ENCODE results near the gene FGGY. TPM values are rescaled to one million over a fixed set of nuclear protein-coding genes. Genes with fewer than 3 reads are reported as not detected.

The FGGY gene
- total RNA-seq, 1 donor from 2014 or later, result 52.2 TPM

GRCh38 chr1:59265622-59266021 is 31.3 kb upstream of the FGGY start:
- no peak overlapping the region for H3K27ac ChIP-seq (ENCODE audit: low read depth, low read length)
- peaks cover 4 to 15% (median 6%) of the 10 kb centered on the region in 3 donors for H3K4me1 ChIP-seq (ENCODE audit: control insufficient read depth in 3 of 3, insufficient read depth in 3 of 3, low read length in 3 of 3)
- H3K36me3 ChIP-seq (ENCODE audit: control insufficient read depth in 3 of 3, insufficient read depth in 3 of 3, low read length in 3 of 3), result no peaks in the 10 kb centered on the region
- no peak overlapping the region for H3K9ac ChIP-seq (ENCODE audit: low read depth in 1 of 3, low read length in 3 of 3)
- no peaks in the 10 kb centered on the region for H3K27me3 ChIP-seq (ENCODE audit: control insufficient read depth in 3 of 3, insufficient read depth in 3 of 3, low read length in 3 of 3)
- H3K4me3 ChIP-seq (ENCODE audit: low read length in 3 of 3), result no peak overlapping the region
- H3K9me3 ChIP-seq (ENCODE audit: control insufficient read depth in 3 of 3, low read length in 3 of 3), result no peaks in the 10 kb centered on the region

GRCh38 chr1:59266180-59266926 is 30.5 kb upstream of the FGGY start:
- no peaks in the 10 kb centered on the region for H3K9me3 ChIP-seq (ENCODE audit: control insufficient read depth in 3 of 3, low read length in 3 of 3)
- H3K27ac ChIP-seq (ENCODE audit: low read depth, low read length), result peak overlapping the region; percentile 29
- H3K4me1 ChIP-seq (ENCODE audit: control insufficient read depth in 3 of 3, insufficient read depth in 3 of 3, low read length in 3 of 3), result peaks cover 0 to 12% (median 6%) of the 10 kb centered on the region in 3 donors
- H3K4me3 ChIP-seq (ENCODE audit: low read length in 3 of 3), result no peak overlapping the region
- no peak overlapping the region for H3K9ac ChIP-seq (ENCODE audit: low read depth in 1 of 3, low read length in 3 of 3)
- H3K36me3 ChIP-seq (ENCODE audit: control insufficient read depth in 3 of 3, insufficient read depth in 3 of 3, low read length in 3 of 3), result no peaks in the 10 kb centered on the region
- H3K27me3 ChIP-seq (ENCODE audit: control insufficient read depth in 3 of 3, insufficient read depth in 3 of 3, low read length in 3 of 3), result no peaks in the 10 kb centered on the region

- Histone ChIP-seq H3K4me3 (ENCODE audit: low read length in 3 of 3) (no peak overlapping the region), H3K36me3 (ENCODE audit: control insufficient read depth in 3 of 3, insufficient read depth in 3 of 3, low read length in 3 of 3) (no peaks in the 10 kb centered on the region), H3K4me1 (ENCODE audit: control insufficient read depth in 3 of 3, insufficient read depth in 3 of 3, low read length in 3 of 3) (peaks cover 0 to 12% (median 6%) of the 10 kb centered on the region in 3 donors), H3K27me3 (ENCODE audit: control insufficient read depth in 3 of 3, insufficient read depth in 3 of 3, low read length in 3 of 3) (no peaks in the 10 kb centered on the region), H3K9ac (ENCODE audit: low read depth in 1 of 3, low read length in 3 of 3) (no peak overlapping the region), H3K27ac (ENCODE audit: low read depth, low read length) (peak overlapping the region; percentile 29), H3K9me3 (ENCODE audit: control insufficient read depth in 3 of 3, low read length in 3 of 3) (no peaks in the 10 kb centered on the region)
Observed at GRCh38 chr1:59266927-59267293, 30.0 kb upstream of the FGGY start.

- H3K4me1 ChIP-seq (ENCODE audit: control insufficient read depth in 3 of 3, insufficient read depth in 3 of 3, low read length in 3 of 3), result peaks cover 0 to 6% (median 5%) of the 10 kb centered on the region in 3 donors
- H3K36me3 ChIP-seq (ENCODE audit: control insufficient read depth in 3 of 3, insufficient read depth in 3 of 3, low read length in 3 of 3), result no peaks in the 10 kb centered on the region
- H3K27ac ChIP-seq (ENCODE audit: low read depth, low read length), result no peak overlapping the region
- no peaks in the 10 kb centered on the region for H3K9me3 ChIP-seq (ENCODE audit: control insufficient read depth in 3 of 3, low read length in 3 of 3)
- no peak overlapping the region for H3K9ac ChIP-seq (ENCODE audit: low read depth in 1 of 3, low read length in 3 of 3)
- H3K27me3 ChIP-seq (ENCODE audit: control insufficient read depth in 3 of 3, insufficient read depth in 3 of 3, low read length in 3 of 3), result no peaks in the 10 kb centered on the region
- H3K4me3 ChIP-seq (ENCODE audit: low read length in 3 of 3), result no peak overlapping the region
Observed at GRCh38 chr1:59268406-59268805, 28.5 kb upstream of the FGGY start.

GRCh38 chr1:59271561-59272260 is 25.2 kb upstream of the FGGY start:
- no peak overlapping the region for H3K9ac ChIP-seq (ENCODE audit: low read depth in 1 of 3, low read length in 3 of 3)
- no peaks in the 10 kb centered on the region for H3K27me3 ChIP-seq (ENCODE audit: control insufficient read depth in 3 of 3, insufficient read depth in 3 of 3, low read length in 3 of 3)
- H3K36me3 ChIP-seq (ENCODE audit: control insufficient read depth in 3 of 3, insufficient read depth in 3 of 3, low read length in 3 of 3), result no peaks in the 10 kb centered on the region
- no peak overlapping the region for H3K4me3 ChIP-seq (ENCODE audit: low read length in 3 of 3)
- H3K4me1 ChIP-seq (ENCODE audit: control insufficient read depth in 3 of 3, insufficient read depth in 3 of 3, low read length in 3 of 3), result peaks cover 0 to 6% (median 4%) of the 10 kb centered on the region in 3 donors
- H3K9me3 ChIP-seq (ENCODE audit: control insufficient read depth in 3 of 3, low read length in 3 of 3), result no peaks in the 10 kb centered on the region
- peak overlapping the region; percentile 11 for H3K27ac ChIP-seq (ENCODE audit: low read depth, low read length)

GRCh38 chr1:59272507-59272906 is 24.4 kb upstream of the FGGY start:
- Histone ChIP-seq H3K9ac (ENCODE audit: low read depth in 1 of 3, low read length in 3 of 3) (no peak overlapping the region), H3K4me1 (ENCODE audit: control insufficient read depth in 3 of 3, insufficient read depth in 3 of 3, low read length in 3 of 3) (peaks cover 0 to 6% (median 0%) of the 10 kb centered on the region in 3 donors), H3K4me3 (ENCODE audit: low read length in 3 of 3) (no peak overlapping the region), H3K36me3 (ENCODE audit: control insufficient read depth in 3 of 3, insufficient read depth in 3 of 3, low read length in 3 of 3) (no peaks in the 10 kb centered on the region), H3K9me3 (ENCODE audit: control insufficient read depth in 3 of 3, low read length in 3 of 3) (no peaks in the 10 kb centered on the region), H3K27me3 (ENCODE audit: control insufficient read depth in 3 of 3, insufficient read depth in 3 of 3, low read length in 3 of 3) (no peaks in the 10 kb centered on the region), H3K27ac (ENCODE audit: low read depth, low read length) (peak overlapping the region; percentile 11)

GRCh38 chr1:59276439-59276851 is 20.4 kb upstream of the FGGY start:
- Histone ChIP-seq H3K27ac (ENCODE audit: low read depth, low read length) (no peak overlapping the region), H3K9me3 (ENCODE audit: control insufficient read depth in 3 of 3, low read length in 3 of 3) (no peaks in the 10 kb centered on the region), H3K27me3 (ENCODE audit: control insufficient read depth in 3 of 3, insufficient read depth in 3 of 3, low read length in 3 of 3) (no peaks in the 10 kb centered on the region), H3K4me1 (ENCODE audit: control insufficient read depth in 3 of 3, insufficient read depth in 3 of 3, low read length in 3 of 3) (peaks cover 0 to 6% (median 0%) of the 10 kb centered on the region in 3 donors), H3K9ac (ENCODE audit: low read depth in 1 of 3, low read length in 3 of 3) (no peak overlapping the region), H3K4me3 (ENCODE audit: low read length in 3 of 3) (no peak overlapping the region), H3K36me3 (ENCODE audit: control insufficient read depth in 3 of 3, insufficient read depth in 3 of 3, low read length in 3 of 3) (no peaks in the 10 kb centered on the region)

GRCh38 chr1:59278780-59279354 is 18.0 kb upstream of the FGGY start:
- Histone ChIP-seq H3K27me3 (ENCODE audit: control insufficient read depth in 3 of 3, insufficient read depth in 3 of 3, low read length in 3 of 3) (no peaks in the 10 kb centered on the region), H3K9me3 (ENCODE audit: control insufficient read depth in 3 of 3, low read length in 3 of 3) (no peaks in the 10 kb centered on the region), H3K4me1 (ENCODE audit: control insufficient read depth in 3 of 3, insufficient read depth in 3 of 3, low read length in 3 of 3) (no peaks in the 10 kb centered on the region), H3K27ac (ENCODE audit: low read depth, low read length) (no peak overlapping the region), H3K4me3 (ENCODE audit: low read length in 3 of 3) (no peak overlapping the region), H3K36me3 (ENCODE audit: control insufficient read depth in 3 of 3, insufficient read depth in 3 of 3, low read length in 3 of 3) (no peaks in the 10 kb centered on the region), H3K9ac (ENCODE audit: low read depth in 1 of 3, low read length in 3 of 3) (no peak overlapping the region)

- no peaks in the 10 kb centered on the region for H3K9me3 ChIP-seq (ENCODE audit: control insufficient read depth in 3 of 3, low read length in 3 of 3)
- no peaks in the 10 kb centered on the region for H3K36me3 ChIP-seq (ENCODE audit: control insufficient read depth in 3 of 3, insufficient read depth in 3 of 3, low read length in 3 of 3)
- H3K27ac ChIP-seq (ENCODE audit: low read depth, low read length), result no peak overlapping the region
- no peak overlapping the region for H3K4me3 ChIP-seq (ENCODE audit: low read length in 3 of 3)
- no peak overlapping the region for H3K9ac ChIP-seq (ENCODE audit: low read depth in 1 of 3, low read length in 3 of 3)
- H3K27me3 ChIP-seq (ENCODE audit: control insufficient read depth in 3 of 3, insufficient read depth in 3 of 3, low read length in 3 of 3), result no peaks in the 10 kb centered on the region
- no peaks in the 10 kb centered on the region for H3K4me1 ChIP-seq (ENCODE audit: control insufficient read depth in 3 of 3, insufficient read depth in 3 of 3, low read length in 3 of 3)
Observed at GRCh38 chr1:59279645-59280044, 17.2 kb upstream of the FGGY start.

GRCh38 chr1:59282951-59283350 is 13.9 kb upstream of the FGGY start:
- no peak overlapping the region for H3K27ac ChIP-seq (ENCODE audit: low read depth, low read length)
- no peak overlapping the region for H3K9ac ChIP-seq (ENCODE audit: low read depth in 1 of 3, low read length in 3 of 3)
- H3K9me3 ChIP-seq (ENCODE audit: control insufficient read depth in 3 of 3, low read length in 3 of 3), result no peaks in the 10 kb centered on the region
- no peaks in the 10 kb centered on the region for H3K27me3 ChIP-seq (ENCODE audit: control insufficient read depth in 3 of 3, insufficient read depth in 3 of 3, low read length in 3 of 3)
- H3K4me3 ChIP-seq (ENCODE audit: low read length in 3 of 3), result no peak overlapping the region
- H3K36me3 ChIP-seq (ENCODE audit: control insufficient read depth in 3 of 3, insufficient read depth in 3 of 3, low read length in 3 of 3), result no peaks in the 10 kb centered on the region
- no peaks in the 10 kb centered on the region for H3K4me1 ChIP-seq (ENCODE audit: control insufficient read depth in 3 of 3, insufficient read depth in 3 of 3, low read length in 3 of 3)
